GM21526 (cell line): Measurements from ENCODE around the gene SPRYD4.
"Not testable (repeated sequence)": the region's sequence is repeated elsewhere in the genome, so short reads cannot be mapped to it uniquely, and the experiment has no call there.

Experiments used
- ATAC-seq: cut with Tn5 transposase; IDR thresholded peaks from one replicate; pipeline ENCODE4 v1.9.1; 2021; ENCODE audit warnings: moderate library complexity; ENCODE audit not compliant: unreplicated experiment, low FRiP score

SPRYD4 gene

DNA sequence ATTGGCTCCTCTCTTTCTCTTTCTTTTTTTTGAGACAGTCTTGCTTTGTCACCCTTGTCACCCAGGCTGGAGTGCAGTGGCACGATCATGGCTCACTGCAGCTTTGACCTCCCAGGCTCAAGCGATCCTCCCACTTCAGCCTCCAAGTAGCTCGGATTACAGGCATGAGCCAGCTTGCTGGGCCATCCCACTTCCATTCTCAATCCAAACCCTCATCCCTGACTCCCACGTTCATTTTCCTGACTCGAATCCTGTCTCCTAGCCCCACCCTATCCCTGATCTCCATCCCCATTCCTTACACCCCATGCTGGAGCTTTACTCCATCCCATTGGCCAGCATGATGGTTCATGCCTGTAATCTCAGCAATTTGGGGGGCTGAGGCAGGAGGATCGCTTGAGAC, 7.8 kb downstream of the SPRYD4 start:
- no peak for ATAC-seq

DNA sequence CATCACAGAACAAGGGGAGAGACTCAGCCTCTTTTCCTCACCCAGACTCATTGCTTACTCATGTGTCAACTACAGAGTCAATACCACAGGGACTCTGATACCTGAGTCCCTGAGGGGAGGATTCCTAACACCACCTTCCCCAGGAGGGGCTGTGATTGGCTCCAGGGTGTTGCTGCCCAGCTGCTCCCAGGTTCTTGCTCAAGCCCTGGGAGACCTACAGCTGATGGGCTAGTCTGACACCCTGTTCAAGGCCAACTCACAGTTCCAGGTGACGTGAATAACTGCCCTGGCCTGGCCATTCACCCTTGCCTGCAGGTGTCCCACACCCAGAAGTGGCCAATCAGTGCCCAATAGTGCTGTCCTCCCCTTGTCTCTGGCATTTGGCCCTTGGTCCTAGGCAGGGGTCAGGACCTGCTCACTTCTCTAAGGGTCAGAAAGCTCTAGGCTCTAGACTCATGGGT, 8.6 kb downstream of the SPRYD4 start:
- no peak for ATAC-seq

DNA sequence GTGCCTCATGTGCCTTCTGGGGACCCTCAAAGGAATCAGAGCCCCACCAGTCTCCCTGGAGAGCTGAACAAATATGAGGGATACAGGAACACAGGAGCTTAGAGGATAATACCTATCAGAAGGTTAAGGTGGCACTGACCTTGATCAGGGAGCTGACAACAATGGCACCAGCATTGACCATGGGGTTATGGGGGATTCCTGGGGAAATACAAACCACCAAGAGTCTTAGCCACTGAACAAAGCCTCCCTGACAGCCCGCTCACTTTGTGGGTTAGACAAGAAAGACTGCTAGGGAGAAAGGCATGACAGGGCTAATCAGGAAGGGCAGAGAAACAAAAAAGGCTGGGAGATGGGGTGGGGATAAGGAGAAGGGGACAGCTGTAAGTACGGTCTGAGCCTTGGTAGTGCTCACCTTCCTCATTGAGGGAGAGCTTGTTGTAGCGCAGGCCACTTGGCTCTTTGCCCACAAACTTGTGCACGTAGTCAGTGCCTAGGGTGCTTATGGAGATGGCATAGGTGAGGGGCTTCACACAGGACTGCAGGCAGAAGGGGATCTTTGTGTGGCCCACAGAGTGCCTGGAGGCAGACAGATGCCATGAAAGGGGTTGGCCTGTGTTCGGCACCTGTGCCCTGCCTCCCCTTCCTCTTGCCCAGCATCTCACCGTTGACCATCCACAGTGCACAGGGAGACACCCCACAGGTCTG, 9.3 kb downstream of the SPRYD4 start:
- ATAC-seq, result no peak

DNA sequence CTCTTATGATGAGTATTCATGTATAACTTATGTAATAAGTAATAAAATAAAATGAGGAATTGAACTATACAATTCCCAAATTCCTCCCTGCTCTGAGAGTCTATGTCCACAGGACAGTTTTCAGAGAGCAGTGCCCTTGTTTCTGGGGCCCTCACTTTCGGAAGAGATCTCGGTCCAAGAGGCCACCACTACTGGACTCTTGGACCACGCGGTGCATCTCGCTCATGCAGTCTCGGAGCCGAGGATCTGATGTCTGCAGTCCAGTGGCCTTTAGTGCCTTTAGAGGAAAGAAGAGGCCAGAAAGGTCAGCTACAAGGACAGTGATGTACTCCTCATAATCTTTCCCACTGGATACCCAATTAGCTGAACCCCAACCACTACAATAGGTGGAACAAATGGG, 11.2 kb downstream of the SPRYD4 start:
- no peak for ATAC-seq

DNA sequence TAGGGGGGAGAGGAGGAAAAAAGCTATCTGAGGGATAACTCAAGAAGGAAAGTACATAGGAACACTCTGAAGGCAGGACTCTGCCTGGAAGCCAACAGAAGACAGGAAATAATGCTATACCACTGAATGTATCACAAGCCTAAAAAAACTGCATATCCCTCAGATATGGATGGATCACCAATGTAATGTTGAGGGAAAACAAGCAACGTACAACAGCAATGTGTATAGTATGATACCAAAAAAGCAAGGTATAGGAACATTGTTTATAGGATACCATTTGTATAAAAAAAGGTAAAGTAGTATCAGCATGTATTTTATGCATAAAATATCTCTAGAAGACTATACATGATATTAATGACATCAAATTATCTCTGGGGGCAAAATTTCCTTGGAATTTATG, 16.2 kb downstream of the SPRYD4 start:
- no peak for ATAC-seq

DNA sequence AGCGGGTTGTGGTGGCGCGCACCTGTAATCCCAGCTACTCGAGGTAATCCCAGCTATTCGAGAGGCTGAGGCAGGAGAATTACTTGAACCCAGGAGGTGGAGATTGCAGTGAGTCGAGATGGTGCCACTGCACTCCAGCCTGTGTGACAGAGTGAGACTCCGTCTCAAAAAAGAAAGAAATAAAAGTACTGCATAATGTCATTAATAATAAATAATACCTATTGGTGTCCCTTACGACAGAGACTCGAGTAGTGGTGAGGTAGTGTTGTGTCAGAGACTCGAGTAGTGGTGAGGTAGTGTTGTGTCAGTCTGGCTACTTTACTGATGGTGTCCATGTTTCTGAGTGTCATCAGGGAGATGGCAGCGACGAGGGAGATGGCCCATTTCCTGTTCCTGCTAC, 18.3 kb downstream of the SPRYD4 start:
- ATAC-seq, result no peak

DNA sequence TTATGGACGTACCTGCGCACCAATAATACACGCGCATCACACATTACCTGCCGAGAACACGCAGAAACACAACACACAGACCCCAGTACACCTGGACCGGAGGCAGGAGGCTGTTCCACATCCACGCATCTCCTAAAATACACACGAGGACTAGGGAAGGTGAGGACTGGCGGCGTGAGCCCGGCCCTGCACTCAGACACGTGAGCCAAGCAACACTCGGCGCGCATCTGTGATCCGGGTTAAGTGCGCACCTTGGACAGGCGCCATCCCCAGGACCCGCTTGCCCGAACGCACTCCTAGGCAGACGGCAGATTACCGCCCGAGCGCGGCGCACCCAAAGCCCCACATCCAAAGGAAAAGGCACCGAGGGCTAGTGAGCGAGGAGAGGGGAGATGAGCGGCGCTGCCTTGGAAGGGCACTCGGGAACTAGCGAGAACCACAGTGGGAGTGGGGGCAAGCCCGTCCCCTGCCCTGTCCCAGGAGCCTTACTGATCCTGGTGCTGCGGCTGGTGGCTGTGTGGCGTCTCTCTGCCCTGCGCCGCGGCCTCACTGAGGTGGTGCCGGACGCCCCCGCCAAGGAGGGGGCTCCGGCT, 19.2 kb downstream of the SPRYD4 start:
- ATAC-seq, result peak; percentile 25

DNA sequence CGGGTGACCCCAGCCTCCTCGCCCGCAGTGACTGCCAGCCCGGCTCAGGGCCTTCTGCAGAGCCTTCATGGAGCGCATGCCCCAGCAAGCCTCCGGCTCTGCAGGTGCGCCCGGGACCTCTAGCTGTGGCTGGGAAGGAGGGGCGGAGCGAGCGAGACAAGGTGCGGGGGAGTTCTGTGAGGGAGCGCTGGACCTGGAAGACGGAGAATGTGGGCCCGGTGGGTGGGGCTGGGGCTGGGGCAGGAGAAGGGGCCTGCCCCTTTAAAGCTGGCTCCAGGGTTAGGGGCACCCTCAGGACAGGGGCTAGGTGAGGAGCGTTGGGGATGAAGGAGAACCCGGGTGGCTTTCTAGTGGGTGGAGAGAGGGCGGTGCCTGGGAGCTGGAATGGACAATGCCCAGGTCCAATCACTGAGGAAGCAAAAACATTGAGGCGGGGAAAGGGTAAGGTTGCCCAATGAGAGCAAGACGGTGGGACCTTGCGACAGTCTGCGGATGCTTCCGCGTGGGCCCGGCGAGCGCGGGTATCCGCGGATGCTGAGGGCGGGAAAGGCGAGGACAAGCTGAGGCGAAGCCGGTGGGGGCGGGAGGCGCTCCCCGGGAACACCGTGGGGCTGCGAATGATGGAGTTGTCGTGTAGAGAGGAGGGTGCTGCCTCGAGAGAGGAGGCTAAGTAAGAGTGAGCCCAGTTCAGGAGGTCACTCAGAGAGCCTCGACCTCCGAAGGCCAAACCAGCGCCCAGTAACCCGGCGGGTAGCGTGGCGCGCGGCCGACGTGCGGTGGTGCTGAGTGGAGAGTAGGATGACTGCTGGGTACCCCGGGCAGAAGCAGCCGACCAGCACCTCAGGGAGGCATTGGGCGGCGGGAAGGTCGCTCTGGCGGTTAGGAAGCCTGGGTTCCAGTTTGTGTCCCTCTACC, 19.9 kb downstream of the SPRYD4 start, which contains the start of gene GLS2:
TSS of gene GLS2 (minus strand) at position 121 of the 915 bp plus-strand sequence. CDS start at position 78, 43 bp downstream.
- peak; percentile 73 for ATAC-seq

DNA sequence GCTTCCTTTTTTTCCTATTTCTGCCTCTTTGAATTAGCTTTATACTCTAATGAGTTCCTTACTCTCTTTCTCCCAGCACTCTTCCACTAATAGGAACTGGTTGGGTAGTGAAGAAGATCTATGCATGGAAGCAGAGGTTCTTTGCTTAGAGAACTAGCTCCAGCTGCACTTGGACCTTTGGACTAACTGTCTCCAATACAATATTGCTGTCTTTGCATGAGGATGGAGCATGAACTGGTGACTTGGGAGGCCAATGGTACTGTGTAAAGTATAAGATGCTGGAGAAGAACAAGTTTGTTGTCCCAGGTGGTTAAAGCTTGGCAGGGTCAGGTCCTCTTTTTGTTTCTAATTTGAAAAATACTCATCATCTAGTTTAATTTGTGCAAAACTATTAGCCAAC, 22.0 kb downstream of the SPRYD4 start:
- no peak for ATAC-seq

DNA sequence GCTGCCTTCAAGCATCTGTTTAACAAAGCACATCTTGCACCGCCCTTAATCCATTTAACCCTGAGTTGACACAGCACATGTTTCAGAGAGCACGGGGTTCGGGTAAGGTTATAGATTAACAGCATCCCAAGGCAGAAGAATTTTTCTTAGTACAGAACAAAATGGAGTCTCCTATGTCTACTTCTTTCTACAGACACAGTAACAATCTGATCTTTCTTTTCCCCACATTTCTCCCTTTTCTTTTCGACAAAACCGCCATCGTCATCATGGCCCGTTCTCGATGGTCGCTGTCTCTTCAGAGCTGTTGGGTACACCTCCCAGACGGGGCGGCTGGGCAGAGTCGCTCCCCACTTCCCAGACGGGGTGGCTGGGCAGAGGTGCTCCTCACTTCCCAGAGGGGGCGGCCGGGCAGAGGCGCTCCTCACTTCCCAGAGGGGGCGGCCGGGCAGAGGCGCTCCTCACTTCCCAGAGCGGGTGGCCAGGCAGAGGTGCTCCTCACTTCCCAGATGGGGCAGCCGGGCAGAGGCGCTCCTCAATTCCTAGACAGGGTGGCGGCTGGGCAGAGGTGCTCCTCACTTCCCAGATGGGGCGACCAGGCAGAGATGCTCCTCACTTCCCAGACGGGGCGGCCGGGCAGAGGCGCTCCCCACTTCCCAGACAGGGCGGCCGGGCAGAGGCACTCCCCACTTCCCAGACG, 25.2 kb downstream of the SPRYD4 start:
- not testable (repeated sequence) for ATAC-seq

DNA sequence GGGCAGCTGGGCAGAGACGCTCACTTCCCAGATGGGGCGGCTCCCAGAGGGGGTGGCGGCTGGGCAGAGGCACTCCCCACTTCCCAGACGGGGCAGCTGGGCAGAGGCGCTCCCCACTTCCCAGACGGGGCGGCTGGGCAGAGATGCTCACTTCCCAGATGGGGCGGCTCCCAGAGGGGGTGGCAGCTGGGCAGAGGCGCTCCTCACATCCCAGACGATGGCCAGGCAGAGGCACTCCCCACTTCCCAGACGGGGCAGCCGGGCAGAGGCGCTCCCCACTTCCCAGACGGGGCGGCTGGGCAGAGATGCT, 25.7 kb downstream of the SPRYD4 start:
- not testable (repeated sequence) for ATAC-seq

DNA sequence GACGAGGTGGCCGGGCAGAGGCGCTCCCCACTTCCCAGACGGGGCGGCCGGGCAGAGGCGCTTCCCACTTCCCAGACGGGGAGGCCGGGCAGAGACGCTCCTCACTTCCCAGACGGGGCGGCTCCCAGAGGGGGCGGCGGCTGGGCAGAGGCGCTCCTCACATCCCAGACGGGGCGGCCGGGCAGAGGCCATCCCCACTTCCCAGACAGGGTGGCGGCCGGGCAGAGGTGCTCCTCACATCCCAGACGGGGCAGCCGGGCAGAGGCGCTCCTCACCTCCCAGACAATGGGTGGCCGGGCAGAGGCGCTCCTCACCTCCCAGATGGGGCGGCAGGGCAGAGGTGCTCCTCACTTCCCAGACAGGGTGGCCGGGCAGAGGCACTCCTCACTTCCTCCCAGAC, 26.1 kb downstream of the SPRYD4 start:
- not testable (repeated sequence) for ATAC-seq

DNA sequence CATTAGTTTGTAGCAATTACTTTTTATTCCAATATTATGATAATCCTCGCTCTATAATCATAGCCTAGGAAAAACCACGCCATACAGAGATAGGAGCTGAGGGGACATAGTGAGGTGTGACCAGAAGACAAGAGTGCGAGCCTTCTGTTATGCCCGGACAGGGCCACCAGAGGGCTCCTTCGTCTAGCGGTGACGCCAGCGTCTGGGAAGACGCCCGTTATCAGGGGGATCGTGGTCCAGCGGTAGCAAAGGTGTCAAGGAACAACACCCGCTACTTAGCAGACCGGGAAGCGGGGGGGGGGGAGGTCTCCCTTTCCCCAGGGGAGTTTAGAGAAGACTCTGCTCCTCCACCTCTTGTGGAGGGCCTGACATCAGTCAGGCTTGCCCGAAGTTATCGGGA, 28.3 kb downstream of the SPRYD4 start:
- not testable (repeated sequence) for ATAC-seq

DNA sequence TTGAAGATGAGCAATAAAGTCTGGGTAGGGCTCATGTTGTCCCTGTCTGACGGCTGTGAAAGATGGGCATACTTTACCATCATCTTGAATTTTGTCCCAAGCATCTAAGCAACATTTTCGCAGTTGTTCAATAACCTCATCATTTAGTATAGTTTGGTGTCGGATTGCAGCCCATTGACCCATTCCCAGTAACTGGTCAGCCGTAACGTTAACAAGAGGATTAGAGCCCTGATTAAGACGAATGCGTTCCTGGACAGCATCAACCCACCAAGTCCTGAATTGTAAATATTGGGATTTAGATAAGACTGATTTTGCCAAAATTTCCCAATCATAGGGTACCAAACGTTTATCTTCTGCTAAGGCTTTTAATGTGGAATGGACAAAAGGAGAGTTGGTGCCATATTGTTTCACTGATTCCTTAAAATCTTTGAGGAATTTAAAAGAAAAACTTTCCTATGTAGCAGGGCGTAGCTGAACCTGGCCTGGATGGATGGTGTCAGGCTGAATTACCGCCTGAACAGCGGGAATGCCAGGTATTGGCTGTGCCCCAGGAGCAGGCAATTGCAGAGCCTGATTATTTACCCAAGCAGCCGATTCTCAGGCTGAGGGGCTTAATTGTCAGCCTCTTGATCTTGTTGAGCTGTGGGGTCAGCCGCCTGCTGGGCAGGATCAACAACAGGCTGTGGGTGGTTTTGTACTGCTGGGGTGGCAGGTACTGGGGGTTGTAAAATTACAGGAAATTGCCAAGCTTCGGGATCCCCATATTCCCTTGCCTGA, 29.9 kb downstream of the SPRYD4 start:
- not testable (repeated sequence) for ATAC-seq

DNA sequence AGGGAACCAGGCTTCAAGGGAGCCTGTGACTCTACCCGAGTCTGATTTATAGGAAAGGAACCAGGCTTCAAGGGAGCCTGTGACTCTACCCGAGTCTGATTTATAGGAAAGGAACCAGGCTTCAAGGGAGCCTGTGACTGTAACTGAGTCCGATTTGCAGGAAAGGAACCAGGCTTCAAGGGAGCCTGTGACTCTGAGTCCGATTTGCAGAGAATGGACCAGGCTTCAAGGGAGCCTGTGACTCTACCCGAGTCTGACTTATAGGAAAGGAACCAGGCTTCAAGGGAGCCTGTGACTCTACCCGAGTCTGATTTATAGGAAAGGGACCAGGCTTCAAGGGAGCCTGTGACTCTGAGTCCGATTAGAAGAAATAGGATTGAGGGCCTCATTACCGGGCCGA, 31.1 kb downstream of the SPRYD4 start:
- ATAC-seq, result not testable (repeated sequence)

DNA sequence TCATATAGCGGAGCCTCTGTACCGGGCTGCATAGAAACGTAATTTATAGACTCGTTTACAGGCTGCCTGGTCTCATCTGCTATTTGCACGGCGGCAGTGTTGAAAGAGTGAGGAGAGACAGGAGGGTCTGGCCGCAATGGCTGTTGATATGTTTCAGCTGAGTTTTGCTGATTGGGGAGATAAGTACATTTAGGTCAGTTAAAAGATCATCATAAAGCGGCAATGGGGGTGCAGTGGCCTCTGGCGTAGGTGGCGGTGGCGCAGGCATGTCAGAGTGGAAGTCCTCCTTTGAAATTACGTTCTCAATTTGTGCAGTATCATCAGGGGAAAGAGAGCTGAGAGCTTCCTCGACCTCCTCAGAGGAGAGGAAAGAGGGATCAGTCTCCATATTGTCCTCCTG, 31.5 kb downstream of the SPRYD4 start:
- not testable (repeated sequence) for ATAC-seq

DNA sequence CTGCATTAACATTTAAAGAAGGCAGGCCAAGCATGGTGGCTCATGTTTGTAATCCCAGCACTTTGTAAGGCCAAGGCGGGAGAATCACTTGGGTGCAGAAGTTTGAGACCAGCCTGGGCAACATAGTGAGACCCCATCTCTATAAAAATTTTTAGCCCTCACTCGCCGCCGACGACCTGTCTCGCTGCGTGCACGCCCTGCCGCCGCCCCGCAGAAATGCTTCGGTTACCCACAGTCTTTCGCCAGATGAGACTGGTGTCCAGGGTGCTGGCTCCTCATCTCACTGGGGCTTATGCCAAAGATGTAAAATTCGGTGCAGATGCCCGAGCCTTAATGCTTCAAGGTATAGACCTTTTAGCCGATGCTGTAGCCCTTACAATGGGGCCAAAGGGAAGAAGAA, 42.4 kb downstream of the SPRYD4 start:
- no peak for ATAC-seq

DNA sequence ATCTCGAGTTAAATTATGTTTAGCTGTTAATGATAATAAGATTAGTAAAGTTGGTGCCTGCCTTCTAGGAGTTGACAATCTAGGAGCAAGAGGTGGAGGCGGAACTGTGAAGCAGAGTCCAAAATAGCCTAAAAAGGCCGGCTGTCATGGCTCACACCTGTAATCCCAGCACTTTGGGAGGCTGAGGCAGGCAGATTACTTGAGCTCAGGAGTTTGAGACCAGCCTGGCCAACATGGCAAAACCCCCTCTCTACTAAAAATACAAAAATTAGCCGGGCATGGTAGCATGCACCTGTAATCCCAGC, 45.6 kb downstream of the SPRYD4 start:
- not testable (repeated sequence) for ATAC-seq

DNA sequence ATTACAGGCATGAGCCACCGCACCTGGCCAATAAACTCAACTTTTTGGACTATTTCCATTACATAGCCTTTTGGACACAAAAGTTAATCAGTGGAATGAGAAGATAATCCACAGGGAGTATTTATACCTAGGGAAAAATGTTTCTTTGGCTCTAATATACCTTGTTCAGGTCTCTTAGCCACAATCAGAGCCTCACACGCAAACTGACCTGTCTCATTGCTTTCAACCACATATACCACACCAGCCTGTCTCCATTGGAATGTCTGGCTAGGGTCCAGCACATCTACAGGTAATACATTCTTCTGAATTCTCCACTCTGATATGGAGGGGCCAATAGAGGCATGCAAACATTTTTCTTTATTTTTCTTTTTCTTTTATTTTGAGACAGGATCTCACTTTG, 49.5 kb downstream of the SPRYD4 start:
- no peak for ATAC-seq

DNA sequence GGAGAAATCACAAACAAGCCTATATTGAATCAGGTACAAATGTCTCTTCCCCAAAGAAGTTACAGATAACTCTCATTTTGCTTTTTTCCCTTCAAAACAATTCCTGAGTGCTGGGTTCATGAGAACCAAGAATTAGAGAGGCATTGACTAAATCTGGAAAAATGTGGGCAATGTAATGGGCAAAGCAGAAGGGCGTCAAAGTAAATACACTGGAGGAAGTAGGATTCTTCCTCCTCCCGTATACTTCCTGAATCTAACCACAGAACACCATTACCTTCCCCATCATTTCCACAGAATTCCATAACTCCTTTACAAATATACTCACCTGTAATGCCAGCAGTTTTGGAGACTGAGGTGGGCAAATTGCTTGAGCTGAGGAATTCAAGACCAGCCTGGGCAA, 50.2 kb downstream of the SPRYD4 start:
- no peak for ATAC-seq
